OCI-LY1 (cell line): ENCODE measurements around the gene ULK4.

Source experiments
- H2AFZ ChIP-seq: fragments of 200-600 bp; sonication (generic), shearing (Covaris generic); 2 replicates; pipeline ENCODE4 v1.6.0; 2014; ENCODE audit warnings: antibody characterized with exemption, mild to moderate bottlenecking, low read length
- H3F3A ChIP-seq: fragments of 200-600 bp; sonication (generic), shearing (Covaris generic); 2 replicates; pipeline ENCODE4 v1.6.0; 2014; ENCODE audit warnings: mild to moderate bottlenecking, antibody characterized with exemption, low read length, moderate library complexity; ENCODE audit not compliant: insufficient read depth
- H3K27ac ChIP-seq: fragments of 200-600 bp; sonication (generic); 2 replicates; pipeline ENCODE4 v1.5.1; 2014; ENCODE audit warnings: low read length, mixed run types, mild to moderate bottlenecking, low read depth; ENCODE audit not compliant: poor library complexity, severe bottlenecking
- H3K27me3 ChIP-seq: fragments of 200-600 bp; sonication (generic); 2 replicates; pipeline ENCODE4 v1.6.0; 2014; ENCODE audit warnings: antibody characterized with exemption, mild to moderate bottlenecking, low read length, moderate library complexity; ENCODE audit not compliant: insufficient read depth
- H3K36me3 ChIP-seq: fragments of 200-600 bp; sonication (generic); 2 replicates; pipeline ENCODE4 v1.6.1; 2014; ENCODE audit warnings: mild to moderate bottlenecking, antibody characterized with exemption, low read length, moderate library complexity, mixed read lengths; ENCODE audit not compliant: insufficient read depth
- H3K4me1 ChIP-seq: fragments of 200-600 bp; sonication (generic); 2 replicates; pipeline ENCODE4 v1.5.1; 2014; ENCODE audit warnings: mild to moderate bottlenecking, low read length, moderate library complexity; ENCODE audit not compliant: insufficient read depth, severe bottlenecking
- H3K4me2 ChIP-seq: fragments of 200-600 bp; sonication (generic), shearing (Covaris generic); 2 replicates; pipeline ENCODE4 v1.6.1; 2014; ENCODE audit warnings: low read length
- H3K4me3 ChIP-seq: fragments of 200-600 bp; sonication (generic); 2 replicates; pipeline ENCODE4 v1.5.1; 2014; ENCODE audit warnings: low read length, low read depth, mild to moderate bottlenecking, mixed read lengths; ENCODE audit not compliant: poor library complexity, severe bottlenecking
- H3K79me2 ChIP-seq: fragments of 200-600 bp; shearing (Covaris generic); 2 replicates; pipeline ENCODE4 v1.6.1; 2016; ENCODE audit warnings: mixed run types, low read length, mixed read lengths; ENCODE audit not compliant: insufficient read depth
- H3K9ac ChIP-seq: fragments of 200-600 bp; sonication (generic), shearing (Covaris generic); 2 replicates; pipeline ENCODE4 v1.6.1; 2014; ENCODE audit warnings: mild to moderate bottlenecking, low read length, mixed read lengths
- H3K9me2 ChIP-seq: fragments of 200-600 bp; sonication (generic), shearing (Covaris generic); 2 replicates; pipeline ENCODE4 v1.6.1; 2014; ENCODE audit warnings: low read depth, mild to moderate bottlenecking, low read length, mixed read lengths
- H3K9me3 ChIP-seq: fragments of 200-600 bp; shearing (Covaris generic); 2 replicates; pipeline ENCODE4 v1.6.1; 2014; ENCODE audit warnings: low read length, mixed read lengths
- H4K20me1 ChIP-seq: fragments of 200-600 bp; sonication (generic), shearing (Covaris generic); 2 replicates; pipeline ENCODE4 v1.6.0; 2016; ENCODE audit warnings: mild to moderate bottlenecking, low read length; ENCODE audit not compliant: insufficient read depth
- EZH2 ChIP-seq: fragments of 200-600 bp; sonication (generic), shearing (Covaris generic); IDR thresholded peaks from 2 replicates; pipeline ENCODE4 v1.8.0; 2017; ENCODE audit warnings: borderline replicate concordance, mixed run types, mild to moderate bottlenecking, antibody characterized with exemption, low read length, moderate library complexity, mixed read lengths
- TF ChIP-seq, protein P1 (sequence below): fragments of 200-600 bp; sonication (generic), shearing (Covaris generic); IDR thresholded peaks from 2 replicates; pipeline ENCODE4 v1.5.1; 2017; ENCODE audit warnings: mild to moderate bottlenecking, antibody characterized with exemption, low read length, moderate library complexity, mixed read lengths

Gene ULK4

DNA sequence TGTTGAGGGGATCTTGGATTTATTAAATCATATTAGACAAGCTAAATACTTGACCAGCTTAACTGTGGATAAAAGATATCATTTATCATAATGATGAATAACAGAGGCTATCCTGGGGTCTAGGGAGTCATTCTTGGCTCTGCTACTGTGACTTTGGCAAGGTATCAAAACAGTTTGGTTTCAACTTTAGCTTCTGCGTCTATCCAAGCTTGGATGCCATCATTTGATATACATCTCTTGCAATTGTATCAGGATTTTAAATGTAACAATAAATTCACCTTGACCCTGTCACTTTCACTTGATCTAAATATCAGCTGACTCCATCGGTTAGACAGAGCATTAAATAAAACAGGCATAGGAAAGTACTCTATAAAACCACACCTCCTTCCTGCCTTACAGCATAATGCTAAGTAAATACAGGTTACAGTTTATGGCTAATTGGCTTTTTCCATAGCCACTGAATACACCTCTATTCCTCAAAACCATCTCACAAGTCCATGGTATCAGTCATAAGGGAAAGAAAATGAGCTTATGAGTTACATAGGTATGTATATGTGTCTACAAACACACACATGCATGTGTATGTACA is 499.7 kb downstream of the ULK4 start:
- TF ChIP-seq EZH2, result no peak
- TF ChIP-seq, protein P1, sequence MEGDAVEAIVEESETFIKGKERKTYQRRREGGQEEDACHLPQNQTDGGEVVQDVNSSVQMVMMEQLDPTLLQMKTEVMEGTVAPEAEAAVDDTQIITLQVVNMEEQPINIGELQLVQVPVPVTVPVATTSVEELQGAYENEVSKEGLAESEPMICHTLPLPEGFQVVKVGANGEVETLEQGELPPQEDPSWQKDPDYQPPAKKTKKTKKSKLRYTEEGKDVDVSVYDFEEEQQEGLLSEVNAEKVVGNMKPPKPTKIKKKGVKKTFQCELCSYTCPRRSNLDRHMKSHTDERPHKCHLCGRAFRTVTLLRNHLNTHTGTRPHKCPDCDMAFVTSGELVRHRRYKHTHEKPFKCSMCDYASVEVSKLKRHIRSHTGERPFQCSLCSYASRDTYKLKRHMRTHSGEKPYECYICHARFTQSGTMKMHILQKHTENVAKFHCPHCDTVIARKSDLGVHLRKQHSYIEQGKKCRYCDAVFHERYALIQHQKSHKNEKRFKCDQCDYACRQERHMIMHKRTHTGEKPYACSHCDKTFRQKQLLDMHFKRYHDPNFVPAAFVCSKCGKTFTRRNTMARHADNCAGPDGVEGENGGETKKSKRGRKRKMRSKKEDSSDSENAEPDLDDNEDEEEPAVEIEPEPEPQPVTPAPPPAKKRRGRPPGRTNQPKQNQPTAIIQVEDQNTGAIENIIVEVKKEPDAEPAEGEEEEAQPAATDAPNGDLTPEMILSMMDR, result no peak
- Histone ChIP-seq H2AFZ (no peak overlapping the region), H3F3A (no peaks in the 10 kb centered on the region), H3K9ac (no peak overlapping the region), H4K20me1 (no peaks in the 10 kb centered on the region), H3K4me2 (no peak overlapping the region), H3K27me3 (no peaks in the 10 kb centered on the region), H3K4me3 (no peak overlapping the region), H3K9me3 (no peaks in the 10 kb centered on the region), H3K36me3 (no peaks in the 10 kb centered on the region), H3K9me2 (no peaks in the 10 kb centered on the region), H3K79me2 (no peaks in the 10 kb centered on the region), H3K27ac (no peak overlapping the region), H3K4me1 (no peaks in the 10 kb centered on the region)

- H3K4me3 ChIP-seq, result no peak overlapping the region
- H3K36me3 ChIP-seq, result no peaks in the 10 kb centered on the region
- no peaks in the 10 kb centered on the region for H3K9me3 ChIP-seq
- H3K4me1 ChIP-seq, result no peaks in the 10 kb centered on the region
- no peaks in the 10 kb centered on the region for H3K27me3 ChIP-seq
- TF ChIP-seq, protein P1, result no peak
- no peak for TF ChIP-seq EZH2
- H3K9ac ChIP-seq, result no peak overlapping the region
- no peak overlapping the region for H3K4me2 ChIP-seq
- no peaks in the 10 kb centered on the region for H3K9me2 ChIP-seq
- H3K79me2 ChIP-seq, result no peaks in the 10 kb centered on the region
- H3F3A ChIP-seq, result no peaks in the 10 kb centered on the region
- H4K20me1 ChIP-seq, result no peaks in the 10 kb centered on the region
- no peak overlapping the region for H2AFZ ChIP-seq
- no peak overlapping the region for H3K27ac ChIP-seq
These were observed 501.2 kb downstream of the ULK4 start for GRCh38 chr3:41460736-41461135.

DNA sequence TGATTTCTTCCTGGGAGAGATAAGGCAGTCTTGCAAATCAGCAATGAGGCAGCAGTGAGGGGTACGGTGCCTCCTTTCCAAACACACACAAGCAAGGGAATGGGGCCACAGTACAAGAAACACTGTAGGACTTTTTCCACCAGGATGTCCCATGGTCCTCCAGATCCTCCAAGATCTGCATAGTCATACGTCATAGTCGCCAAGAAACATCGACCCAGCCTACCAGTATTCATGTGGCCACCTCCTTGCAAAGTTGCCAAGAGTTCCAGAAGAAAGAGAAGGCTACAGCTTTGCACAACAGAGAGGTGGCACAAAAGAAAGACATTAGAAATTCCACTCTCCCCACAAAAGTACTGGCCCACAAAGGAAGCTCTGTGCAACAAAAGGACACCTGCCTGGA is 504.7 kb downstream of the ULK4 start:
- no peak overlapping the region for H2AFZ ChIP-seq
- TF ChIP-seq, protein P1, result no peak
- TF ChIP-seq EZH2, result no peak
- H3K27me3 ChIP-seq, result no peaks in the 10 kb centered on the region
- H3K36me3 ChIP-seq, result no peaks in the 10 kb centered on the region
- no peaks in the 10 kb centered on the region for H3K4me1 ChIP-seq
- H3K9me2 ChIP-seq, result no peaks in the 10 kb centered on the region
- no peak overlapping the region for H3K4me2 ChIP-seq
- H3K9ac ChIP-seq, result no peak overlapping the region
- no peak overlapping the region for H3K4me3 ChIP-seq
- no peaks in the 10 kb centered on the region for H4K20me1 ChIP-seq
- H3F3A ChIP-seq, result no peaks in the 10 kb centered on the region
- no peaks in the 10 kb centered on the region for H3K79me2 ChIP-seq
- H3K27ac ChIP-seq, result no peak overlapping the region
- no peaks in the 10 kb centered on the region for H3K9me3 ChIP-seq
